K562 (cell line): ENCODE measurements around the gene RAB31. TPM values are rescaled to one million over a fixed set of nuclear protein-coding genes. Genes with fewer than 3 reads are reported as not detected.
A peak's percentile ranks its signal among the peaks of the same experiment; 100 is the strongest.

ENCODE experiments used
- ATAC-seq: fragments of 200-7000 bp; cut with Tn5 transposase; 3 replicates; pipeline ENCODE4 v1.9.1; 2020; ENCODE audit warnings: moderate library complexity
- BruUV-seq: library from RNA; stranded (reverse); fragments of 400-500 nt; replicated peaks from 2 replicates; lab custom pipeline; 2021; lab: Mats Ljungman, UMichigan
- CTCF ChIA-PET: fragments of 300-600 bp; formaldehyde crosslinking; extraction: SDS; loops from one replicate; lab custom pipeline; 2021; ENCODE audit warnings: low intra/inter-chr PET ratio; lab: Yijun Ruan, JAX
- POLR2A ChIA-PET: fragments of 300-600, 350-650 bp; sonication (Branson Sonifier 250); formaldehyde crosslinking; extraction: SDS; loops from one replicate; lab custom pipeline; 2021; ENCODE audit warnings: antibody characterized with exemption, inconsistent platforms; lab: Yijun Ruan, JAX
- DNase-seq, 4 experiments: peaks; one replicate each; pipeline versions ENCODE4 v3.0.0 to v3.0.0-alpha.2; 2011 to 2018; ENCODE audit warnings: low spot score in 3 of 4, mixed read lengths in 3 of 4; ENCODE audit errors: extremely low read depth in 1 of 4
- FAIRE-seq: peaks from 2 replicates; lab custom pipeline; 2011; peaks lifted over from hg19 to GRCh38; lab: Jason Lieb, UNC
- H2AFZ ChIP-seq: 2 replicates; pipeline ENCODE4 v1.6.0; 2011; ENCODE audit warnings: low read depth, low read length, control low read depth, inconsistent platforms
- H3K27ac ChIP-seq: fragments of 200-600 bp; 3 replicates; pipeline ENCODE4 v1.8.0; 2011; ENCODE audit warnings: low read depth, mild to moderate bottlenecking, control low read depth, inconsistent platforms, low read length, moderate library complexity, mixed read lengths; ENCODE audit errors: extremely low read depth
- H3K27me3 ChIP-seq, 2 experiments: fragments of 300-600 bp in 1 of 2; 2 replicates in 1 of 2; 3 replicates in 1 of 2; pipeline versions ENCODE4 v1.6.0 to v1.8.0; 2011; ENCODE audit warnings: inconsistent platforms in 2 of 2, low read length in 2 of 2, mild to moderate bottlenecking in 1 of 2, mixed read lengths in 1 of 2, moderate library complexity in 1 of 2; ENCODE audit not compliant: control insufficient read depth in 2 of 2, insufficient read depth in 2 of 2
- H3K36me3 ChIP-seq: fragments of 300-600 bp; 3 replicates; pipeline ENCODE4 v1.8.0; 2011; ENCODE audit warnings: mild to moderate bottlenecking, low read length, inconsistent platforms; ENCODE audit not compliant: control insufficient read depth, insufficient read depth
- H3K4me1 ChIP-seq, 2 experiments: fragments of 200-600 bp in 1 of 2; replicated peaks in 1 of 2; 2 replicates in 1 of 2; 3 replicates in 1 of 2; pipeline versions ENCODE4 v1.5.1 to v1.8.0; 2011; ENCODE audit warnings: inconsistent platforms in 2 of 2, low read length in 2 of 2, mild to moderate bottlenecking in 1 of 2, mixed read lengths in 1 of 2, moderate library complexity in 1 of 2; ENCODE audit not compliant: control insufficient read depth in 2 of 2, insufficient read depth in 2 of 2
- H3K4me2 ChIP-seq: 2 replicates; pipeline ENCODE4 v1.6.1; 2011; ENCODE audit warnings: low read length, control low read depth, inconsistent platforms, mixed read lengths; ENCODE audit not compliant: insufficient read depth
- H3K4me3 ChIP-seq: fragments of 200-600 bp; sonication (generic), shearing (Covaris generic); 2 replicates; pipeline ENCODE4 v1.5.1; 2016; ENCODE audit warnings: control low read depth, inconsistent platforms
- H3K79me2 ChIP-seq: fragments of 200-600 bp; 3 replicates; pipeline ENCODE4 v1.8.0; 2011; ENCODE audit warnings: low read length, inconsistent platforms; ENCODE audit not compliant: control insufficient read depth, insufficient read depth
- H3K9ac ChIP-seq, 2 experiments: 2 replicates each; pipeline versions ENCODE4 v1.6.0 to v1.6.1; 2011; ENCODE audit warnings: low read depth in 2 of 2, low read length in 2 of 2, control low read depth in 1 of 2, inconsistent platforms in 1 of 2, mild to moderate bottlenecking in 1 of 2, mixed read lengths in 1 of 2; ENCODE audit not compliant: insufficient read depth in 1 of 2
- H3K9me1 ChIP-seq: one replicate; pipeline ENCODE4 v1.6.0; 2011; ENCODE audit warnings: inconsistent platforms, mild to moderate bottlenecking, low read length, moderate library complexity; ENCODE audit not compliant: control insufficient read depth, insufficient read depth
- H3K9me3 ChIP-seq: replicated peaks from 2 replicates; pipeline ENCODE4 v1.5.1; 2011; ENCODE audit warnings: low read depth, low read length, inconsistent platforms; ENCODE audit not compliant: control insufficient read depth, insufficient read depth
- H4K20me1 ChIP-seq: replicated peaks from 2 replicates; pipeline ENCODE4 v1.6.1; 2011; ENCODE audit warnings: low read length, inconsistent platforms, mixed read lengths; ENCODE audit not compliant: control insufficient read depth, insufficient read depth
- ARID1B ChIP-seq: fragments of 450-650 bp; IDR thresholded peaks from 2 replicates; pipeline ENCODE4 v1.6.1; 2016; ENCODE audit warnings: antibody characterized with exemption, mild to moderate bottlenecking, inconsistent platforms
- BRF1 ChIP-seq: IDR thresholded peaks from 3 replicates; pipeline ENCODE4 v1.6.1; 2011; ENCODE audit warnings: borderline replicate concordance, mild to moderate bottlenecking; ENCODE audit not compliant: insufficient read length; ENCODE audit errors: extremely low read depth
- ESRRB ChIP-seq: fragments of 250-450 bp; sonication (Bioruptor Pico); IDR thresholded peaks from 2 replicates; pipeline ENCODE4 v1.5.0; 2020; ENCODE audit warnings: mild to moderate bottlenecking, moderate library complexity, borderline replicate concordance
- FOXA3 ChIP-seq, 2 experiments: fragments of 450-650 bp in 1 of 2; sonication (generic) in 1 of 2; formaldehyde crosslinking; IDR thresholded peaks in 1 of 2; conservative IDR thresholded peaks in 1 of 2; 2 replicates each; pipeline versions ENCODE4 v1.4.0 to v1.8.0; 2020 to 2022; ENCODE audit warnings: mild to moderate bottlenecking in 2 of 2, missing genetic modification reagents in 1 of 2
- NFE2 ChIP-seq: IDR thresholded peaks from 2 replicates; pipeline ENCODE4 v1.6.1; 2014; ENCODE audit warnings: antibody characterized with exemption, low read depth
- SMARCA5 ChIP-seq: fragments of 450-650 bp; IDR thresholded peaks from 2 replicates; pipeline ENCODE4 v1.6.1; 2016
- SMARCC2 ChIP-seq: fragments of 450-650 bp; IDR thresholded peaks from 2 replicates; pipeline ENCODE4 v1.6.1; 2017; ENCODE audit warnings: antibody characterized with exemption, moderate library complexity, mild to moderate bottlenecking, low read depth
- SMARCE1 ChIP-seq: fragments of 450-650 bp; IDR thresholded peaks from 2 replicates; pipeline ENCODE4 v1.7.1; 2016; ENCODE audit warnings: mild to moderate bottlenecking
- THRAP3 ChIP-seq: fragments of 450-650 bp; IDR thresholded peaks from 2 replicates; pipeline ENCODE4 v1.6.1; 2016; ENCODE audit warnings: mild to moderate bottlenecking, inconsistent platforms, borderline replicate concordance
- TRIM24 ChIP-seq, 2 experiments: fragments of 450-650 bp; IDR thresholded peaks; 2 replicates each; pipeline ENCODE4 v1.6.1; 2016
- ZFP36 ChIP-seq: fragments of 150-350 bp; IDR thresholded peaks from 2 replicates; pipeline ENCODE4 v1.6.1; 2018; ENCODE audit warnings: low read length, low read depth; ENCODE audit not compliant: partially characterized antibody
- ZKSCAN3 ChIP-seq: fragments of 250-450 bp; sonication (Bioruptor Pico); IDR thresholded peaks from 2 replicates; pipeline ENCODE4 v1.4.0; 2020
- ZNF316 ChIP-seq: fragments of 450-650 bp; IDR thresholded peaks from 2 replicates; pipeline ENCODE4 v1.6.1; 2016
- ZNF583 ChIP-seq: fragments of 250-450 bp; sonication (Bioruptor Pico); IDR thresholded peaks from 2 replicates; pipeline ENCODE4 v1.4.0; 2020
- WGBS: fragments of 100-300 bp; shearing (Covaris generic); methylation state at CpG from one replicate; pipeline ENCODE4 v1.1.6; 2016; ENCODE audit warnings: low coverage, mixed read lengths; ENCODE audit not compliant: insufficient coverage; ENCODE audit errors: missing lambda C conversion rate; 5-methylcytosine and 5-hydroxymethylcytosine counted together
- in situ Hi-C: fragments of 300-500 bp; cut with MboI; formaldehyde crosslinking; loops from 4 replicates; pipeline ENCODE4 v1.15.0; 2018; ENCODE audit warnings: inconsistent platforms, mixed read lengths
- intact Hi-C: fragments of 100-400 bp; cut with micrococcal nuclease; formaldehyde crosslinking; loops from 2 replicates; pipeline ENCODE4 v1.14.2; 2022
- polyA plus RNA-seq, 8 experiments: library from polyadenylated mRNA; depleted of rRNA in 4 of 8; stranded (reverse) in 5 of 8; unstranded in 3 of 8; fragments of >200 nt; fragmentation: Nextera tagmentation in 2 of 8; fragmentation: Illumina TruSeq in 1 of 8; extraction: Ambion mirVana in 2 of 8; extraction: Trizol in 1 of 8; gene quantifications; 2 replicates each; pipeline versions ENCODE4 v1.2.1 to v1.2.3, GENCODE V29; 2011 to 2014; ENCODE audit warnings: inconsistent platforms in 1 of 8, missing spikeins in 1 of 8
- total RNA-seq, 7 experiments: library from RNA; depleted of rRNA in 6 of 7; stranded (reverse); fragments of >200 nt in 6 of 7; fragmentation: Illumina TruSeq in 2 of 7; extraction: Trizol in 2 of 7; gene quantifications; 2 replicates each; pipeline versions ENCODE4 v1.2.1 to v1.2.3, GENCODE V29; 2011 to 2021; ENCODE audit warnings: low replicate concordance in 1 of 7

RAB31 gene
- total and polyA plus RNA-seq, 9 of the 15 experiments (the other 6 are each of a cell fraction or from before 2014, with no cell fraction given) = 20.7 to 70.4 (median 41.3) TPM

- no peaks in the 10 kb centered on the region for H4K20me1 ChIP-seq
- in situ Hi-C loops = no loop called here
- H3K4me2 ChIP-seq = no peak overlapping the region
- H3K79me2 ChIP-seq = no peaks in the 10 kb centered on the region
- no peak for FAIRE-seq
- peaks cover 11 to 36% of the 10 kb centered on the region in 2 experiments for H3K4me1 ChIP-seq
- H3K4me3 ChIP-seq = no peak overlapping the region
- peaks cover 12% of the 10 kb centered on the region; the same call in 1 of the 2 replicates for H3K9me3 ChIP-seq
- TF ChIP-seq ARID1B (peak; percentile 59), THRAP3 (peak; percentile 65; the same call in 1 of the 2 replicates), TRIM24 (IDR thresholded peaks at IDR 0.05) (peak in 1 of 2 experiments; percentile 15; a peak in 1 of 4 replicates), SMARCC2 (peak; percentile 49; the same call in 1 of the 2 replicates), BRF1 (no peak), ZNF316 (0 out of 2 replicates have a peak, but pooled peaks have one; percentile 1), FOXA3 (CRISPR knock-in tag; conservative IDR thresholded peaks at IDR 0.05 in 1 of 2, IDR thresholded peaks at IDR 0.05 in 1 of 2) (peak in 1 of 2 experiments; percentile 51; a peak in 1 of 4 replicates), NFE2 (no peak), SMARCA5 (0 out of 2 replicates have a peak, but pooled peaks have one; percentile 19), ZFP36 (no peak), ZNF583 (no peak), SMARCE1 (peak; percentile 36; the same call in 1 of the 2 replicates), ESRRB (CRISPR knock-in tag) (no peak), ZKSCAN3 (CRISPR knock-in tag) (no peak)
- H3K9ac ChIP-seq = peak overlapping the region in 1 of 2 experiments; percentile 12; a peak in 1 of 4 replicates
- peak overlapping the region; percentile 43; the same call in 1 of the 3 replicates for H3K27ac ChIP-seq
- no peaks in the 10 kb centered on the region for H3K27me3 ChIP-seq
- ChIA-PET POLR2A (no interaction called here), CTCF (no interaction called here)
- H3K36me3 ChIP-seq = peaks cover 32% of the 10 kb centered on the region
- H2AFZ ChIP-seq = peak overlapping the region; percentile 10; the same call in 1 of the 2 replicates
- no peaks in the 10 kb centered on the region for H3K9me1 ChIP-seq
- intact Hi-C loops = no loop called here
- BruUV-seq = no TSS peak
- no peak for DNase-seq
- 26% methylated on average over 4 of the region's 4 CpGs for WGBS
- ATAC-seq = no peak
These were observed 112.6 kb downstream of the RAB31 start for GRCh38 chr18:9820719-9821118.
